ENCODE results near the gene LEO1.
A peak's percentile ranks its signal among the peaks of the same experiment; 100 is the strongest.

The LEO1 gene

DNA sequence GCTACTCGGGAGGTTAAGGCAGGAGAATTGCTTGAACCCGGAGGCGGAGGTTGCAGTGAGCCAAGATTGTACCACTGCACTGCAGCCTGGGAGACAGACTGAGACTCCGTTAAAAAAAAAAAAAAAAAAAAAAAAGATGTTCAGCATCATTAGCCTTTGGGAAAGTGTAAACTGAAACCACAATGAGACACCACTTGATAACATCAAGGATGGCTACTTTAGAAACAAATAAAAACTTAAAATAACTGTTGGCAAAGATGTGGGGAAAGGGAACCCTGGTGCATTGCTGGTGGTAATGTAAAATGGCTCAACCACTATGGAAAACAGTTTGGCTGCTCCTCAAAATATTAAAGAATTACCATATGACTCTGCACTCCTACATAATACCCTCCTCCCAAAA lies 1.9 kb downstream of the LEO1 start:
- Histone ChIP-seq H3K4me3 (ENCODE audit: insufficient read depth, low read depth, low read length) (no peak overlapping the region), H3K27me3 (ENCODE audit: control insufficient read depth, insufficient read depth, low read length, poor library complexity, severe bottlenecking) (no peaks in the 10 kb centered on the region), H3K4me1 (ENCODE audit: control insufficient read depth, insufficient read depth, low read length) (peaks cover 4% of the 10 kb centered on the region), H3K36me3 (ENCODE audit: control insufficient read depth, insufficient read depth, low read length) (peaks cover 4% of the 10 kb centered on the region), H3K9me3 (ENCODE audit: control insufficient read depth, low read length) (no peaks in the 10 kb centered on the region), H3K27ac (ENCODE audit: insufficient read depth, low read depth, low read length, poor library complexity, severe bottlenecking) (no peak overlapping the region)
- WGBS, 2 experiments, result 92 to 99% methylated on average over 4 of the region's 4 CpGs

DNA sequence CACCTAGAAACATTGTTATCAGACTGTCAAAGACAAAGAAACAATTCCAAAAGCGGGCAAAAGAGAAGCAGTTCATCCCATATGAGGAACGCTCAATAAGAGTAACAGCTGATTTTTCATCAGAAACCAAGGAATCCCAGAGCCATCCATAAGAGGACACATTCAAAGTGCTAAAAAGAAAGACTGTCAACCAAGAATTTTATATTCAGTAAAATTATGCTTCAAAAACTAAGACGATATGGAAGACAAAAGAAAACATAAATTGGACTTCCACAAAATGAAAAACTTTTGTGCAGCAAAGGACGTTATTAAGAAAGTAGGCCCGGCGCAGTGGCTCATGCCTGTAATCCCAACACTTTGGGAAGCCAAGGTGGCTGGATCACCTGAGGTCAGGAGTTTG lies 4.0 kb downstream of the LEO1 start:
- Histone ChIP-seq H3K4me3 (ENCODE audit: insufficient read depth, low read depth, low read length) (no peak overlapping the region), H3K27me3 (ENCODE audit: control insufficient read depth, insufficient read depth, low read length, poor library complexity, severe bottlenecking) (no peaks in the 10 kb centered on the region), H3K9me3 (ENCODE audit: control insufficient read depth, low read length) (no peaks in the 10 kb centered on the region), H3K4me1 (ENCODE audit: control insufficient read depth, insufficient read depth, low read length) (peaks cover 4% of the 10 kb centered on the region), H3K36me3 (ENCODE audit: control insufficient read depth, insufficient read depth, low read length) (peaks cover 4% of the 10 kb centered on the region), H3K27ac (ENCODE audit: insufficient read depth, low read depth, low read length, poor library complexity, severe bottlenecking) (no peak overlapping the region)
- 64 to 76% methylated on average over 5 to 6 of the region's 6 CpGs for WGBS, 2 experiments

DNA sequence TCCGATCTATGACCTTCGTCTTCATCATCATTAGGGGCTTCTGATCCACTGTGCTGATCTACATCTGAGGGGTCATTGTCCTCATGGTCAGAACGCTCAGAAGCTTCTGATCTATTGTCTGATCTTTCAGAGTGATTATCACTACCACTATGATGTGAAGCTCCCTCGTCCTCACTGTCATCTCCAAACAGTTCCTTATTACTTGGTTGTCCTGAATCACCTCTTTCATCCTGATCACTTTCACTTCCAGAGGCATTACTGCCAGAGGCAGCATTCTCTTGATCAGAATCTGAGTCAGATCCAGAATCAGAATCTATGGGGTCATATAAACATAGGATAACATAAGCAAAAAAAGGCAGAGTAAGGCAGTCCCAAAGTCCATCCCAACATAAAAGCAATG lies 5.4 kb downstream of the LEO1 start:
- Histone ChIP-seq H3K4me3 (ENCODE audit: insufficient read depth, low read depth, low read length) (no peak overlapping the region), H3K27ac (ENCODE audit: insufficient read depth, low read depth, low read length, poor library complexity, severe bottlenecking) (no peak overlapping the region)
- 93 to 94% methylated on average over 4 of the region's 4 CpGs for WGBS, 2 experiments

DNA sequence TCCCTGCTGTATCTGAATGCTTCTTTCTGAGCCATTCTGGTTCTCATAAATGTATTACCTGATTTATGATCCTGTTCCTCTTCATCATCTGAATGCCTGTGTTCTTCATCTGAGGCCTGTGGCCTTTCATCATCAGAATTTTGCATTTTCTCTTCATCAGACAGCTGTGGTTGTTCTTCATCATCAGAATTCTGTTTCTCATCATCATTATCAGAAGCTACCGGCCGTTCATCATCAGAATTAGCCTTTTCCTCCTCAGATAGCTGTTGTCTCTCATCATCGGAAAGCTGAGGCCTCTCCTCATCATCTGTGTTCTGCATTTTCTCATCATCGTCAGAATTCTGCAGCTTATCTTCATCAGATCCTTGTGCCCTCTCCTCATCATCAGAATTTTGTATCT lies 5.9 kb downstream of the LEO1 start:
- Histone ChIP-seq H3K4me3 (ENCODE audit: insufficient read depth, low read depth, low read length) (no peak overlapping the region), H3K4me1 (ENCODE audit: control insufficient read depth, insufficient read depth, low read length) (peaks cover 3% of the 10 kb centered on the region), H3K36me3 (ENCODE audit: control insufficient read depth, insufficient read depth, low read length) (peaks cover 9% of the 10 kb centered on the region), H3K27ac (ENCODE audit: insufficient read depth, low read depth, low read length, poor library complexity, severe bottlenecking) (no peak overlapping the region), H3K27me3 (ENCODE audit: control insufficient read depth, insufficient read depth, low read length, poor library complexity, severe bottlenecking) (no peaks in the 10 kb centered on the region), H3K9me3 (ENCODE audit: control insufficient read depth, low read length) (no peaks in the 10 kb centered on the region)
- 93 to 95% methylated on average over 4 of the region's 4 CpGs for WGBS, 2 experiments

More for the DNA sequence above, 5.4 kb downstream of the LEO1 start:
- H3K9me3 ChIP-seq (ENCODE audit: control insufficient read depth, low read length), result no peaks in the 10 kb centered on the region
- H3K36me3 ChIP-seq (ENCODE audit: control insufficient read depth, insufficient read depth, low read length), result peaks cover 6% of the 10 kb centered on the region
- peaks cover 4% of the 10 kb centered on the region for H3K4me1 ChIP-seq (ENCODE audit: control insufficient read depth, insufficient read depth, low read length)
- no peaks in the 10 kb centered on the region for H3K27me3 ChIP-seq (ENCODE audit: control insufficient read depth, insufficient read depth, low read length, poor library complexity, severe bottlenecking)

DNA sequence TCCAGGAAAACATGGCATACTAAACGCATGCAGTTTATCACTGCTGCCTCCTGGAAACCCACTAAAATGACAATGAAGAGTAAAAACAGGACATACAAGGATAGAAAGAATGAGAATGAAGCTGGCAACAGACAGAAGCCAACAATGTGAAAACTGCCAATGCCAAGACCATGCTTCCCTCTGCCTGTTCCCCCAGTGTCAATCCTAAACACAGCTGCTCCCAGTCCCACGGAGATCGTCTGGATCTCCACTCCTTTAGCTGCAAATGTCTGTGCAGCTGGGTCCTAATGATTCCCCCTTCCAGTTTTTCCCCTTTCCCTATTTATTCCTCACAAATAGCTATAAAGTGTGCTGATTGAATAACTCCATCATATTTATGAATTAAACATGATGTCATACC lies 16.1 kb downstream of the LEO1 start:
- H3K36me3 ChIP-seq (ENCODE audit: control insufficient read depth, insufficient read depth, low read length), result peaks cover 31% of the 10 kb centered on the region
- H3K4me3 ChIP-seq (ENCODE audit: insufficient read depth, low read depth, low read length), result no peak overlapping the region

DNA sequence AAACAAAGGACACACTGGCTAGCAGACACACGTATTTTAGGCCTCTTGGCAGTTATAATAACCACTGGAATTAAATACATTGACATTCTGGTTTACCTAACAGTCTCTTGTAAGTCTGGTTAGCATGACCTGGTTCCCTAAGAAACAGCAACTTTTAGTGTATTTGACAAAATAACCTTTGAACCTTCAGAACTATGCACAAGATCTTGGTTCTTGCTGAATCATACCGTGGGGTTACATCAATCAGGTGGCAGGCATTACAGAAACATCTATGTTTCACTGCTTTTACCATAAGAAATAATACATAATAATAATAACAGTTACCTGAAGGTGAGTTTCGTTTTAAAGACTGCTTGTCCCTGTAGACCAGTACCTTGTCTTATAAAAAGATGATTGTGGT lies 18.8 kb downstream of the LEO1 start:
- peaks cover 51% of the 10 kb centered on the region for H3K36me3 ChIP-seq (ENCODE audit: control insufficient read depth, insufficient read depth, low read length)
- no peak overlapping the region for H3K27ac ChIP-seq (ENCODE audit: insufficient read depth, low read depth, low read length, poor library complexity, severe bottlenecking)
- no peaks in the 10 kb centered on the region for H3K27me3 ChIP-seq (ENCODE audit: control insufficient read depth, insufficient read depth, low read length, poor library complexity, severe bottlenecking)
- no peaks in the 10 kb centered on the region for H3K9me3 ChIP-seq (ENCODE audit: control insufficient read depth, low read length)
- no peaks in the 10 kb centered on the region for H3K4me1 ChIP-seq (ENCODE audit: control insufficient read depth, insufficient read depth, low read length)
- no peak overlapping the region for H3K4me3 ChIP-seq (ENCODE audit: insufficient read depth, low read depth, low read length)
- WGBS, 2 experiments, result 95 to 97% methylated on average over 3 of the region's 3 CpGs

More for the DNA sequence above, 16.1 kb downstream of the LEO1 start:
- WGBS, 2 experiments, result 95 to 96% methylated on average over 3 of the region's 3 CpGs
- no peaks in the 10 kb centered on the region for H3K9me3 ChIP-seq (ENCODE audit: control insufficient read depth, low read length)
- H3K27me3 ChIP-seq (ENCODE audit: control insufficient read depth, insufficient read depth, low read length, poor library complexity, severe bottlenecking), result no peaks in the 10 kb centered on the region
- no peaks in the 10 kb centered on the region for H3K4me1 ChIP-seq (ENCODE audit: control insufficient read depth, insufficient read depth, low read length)
- H3K27ac ChIP-seq (ENCODE audit: insufficient read depth, low read depth, low read length, poor library complexity, severe bottlenecking), result no peak overlapping the region

DNA sequence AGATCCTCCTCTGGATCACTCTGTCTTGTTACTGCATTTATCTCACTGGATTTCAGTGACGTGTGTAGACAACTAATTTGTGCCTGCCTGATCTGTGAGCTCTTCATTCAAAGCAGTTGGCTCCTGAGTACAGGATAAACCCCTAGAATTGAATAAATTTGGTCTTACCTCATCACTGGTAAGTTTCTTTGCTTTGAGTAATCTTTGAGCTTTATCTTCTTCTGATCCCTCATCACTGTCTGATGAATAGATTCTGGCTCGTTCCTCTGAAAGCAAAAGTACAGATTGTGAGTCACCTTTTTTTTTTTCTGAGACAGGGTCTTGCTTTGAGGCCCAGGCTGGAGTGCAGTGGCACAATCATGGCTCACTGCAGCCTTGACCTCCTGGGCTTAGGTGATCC lies 24.5 kb downstream of the LEO1 start:
- peaks cover 49% of the 10 kb centered on the region for H3K36me3 ChIP-seq (ENCODE audit: control insufficient read depth, insufficient read depth, low read length)
- no peak overlapping the region for H3K27ac ChIP-seq (ENCODE audit: insufficient read depth, low read depth, low read length, poor library complexity, severe bottlenecking)
- no peak overlapping the region for H3K4me3 ChIP-seq (ENCODE audit: insufficient read depth, low read depth, low read length)
- WGBS, 2 experiments, result 45 to 48% methylated on average over 2 of the region's 2 CpGs
- H3K9me3 ChIP-seq (ENCODE audit: control insufficient read depth, low read length), result no peaks in the 10 kb centered on the region
- no peaks in the 10 kb centered on the region for H3K4me1 ChIP-seq (ENCODE audit: control insufficient read depth, insufficient read depth, low read length)
- H3K27me3 ChIP-seq (ENCODE audit: control insufficient read depth, insufficient read depth, low read length, poor library complexity, severe bottlenecking), result no peaks in the 10 kb centered on the region

DNA sequence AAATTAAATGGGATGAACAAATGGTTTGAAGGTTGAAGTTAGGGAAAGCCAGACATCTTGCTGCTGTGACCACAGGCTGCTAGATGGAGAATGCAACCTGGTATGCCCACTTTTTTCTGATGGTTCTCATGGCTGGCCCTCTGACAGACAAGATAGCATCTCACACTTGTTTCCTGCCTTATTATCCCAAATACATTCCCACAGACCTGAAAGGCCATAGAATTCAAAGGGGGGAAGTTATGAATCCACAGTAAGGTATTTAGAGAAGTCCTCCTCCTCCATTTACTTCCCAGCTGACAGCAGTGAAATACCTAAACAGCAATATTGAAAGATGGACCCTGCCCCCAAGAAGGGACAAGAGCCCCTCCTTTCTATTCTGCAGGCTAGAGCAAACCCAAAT lies 32.4 kb downstream of the LEO1 start:
- H3K4me3 ChIP-seq (ENCODE audit: insufficient read depth, low read depth, low read length), result no peak overlapping the region
- no peaks in the 10 kb centered on the region for H3K27me3 ChIP-seq (ENCODE audit: control insufficient read depth, insufficient read depth, low read length, poor library complexity, severe bottlenecking)
- no peaks in the 10 kb centered on the region for H3K9me3 ChIP-seq (ENCODE audit: control insufficient read depth, low read length)
- no peak overlapping the region for H3K27ac ChIP-seq (ENCODE audit: insufficient read depth, low read depth, low read length, poor library complexity, severe bottlenecking)
- no peaks in the 10 kb centered on the region for H3K4me1 ChIP-seq (ENCODE audit: control insufficient read depth, insufficient read depth, low read length)
- H3K36me3 ChIP-seq (ENCODE audit: control insufficient read depth, insufficient read depth, low read length), result peaks cover 7% of the 10 kb centered on the region

DNA sequence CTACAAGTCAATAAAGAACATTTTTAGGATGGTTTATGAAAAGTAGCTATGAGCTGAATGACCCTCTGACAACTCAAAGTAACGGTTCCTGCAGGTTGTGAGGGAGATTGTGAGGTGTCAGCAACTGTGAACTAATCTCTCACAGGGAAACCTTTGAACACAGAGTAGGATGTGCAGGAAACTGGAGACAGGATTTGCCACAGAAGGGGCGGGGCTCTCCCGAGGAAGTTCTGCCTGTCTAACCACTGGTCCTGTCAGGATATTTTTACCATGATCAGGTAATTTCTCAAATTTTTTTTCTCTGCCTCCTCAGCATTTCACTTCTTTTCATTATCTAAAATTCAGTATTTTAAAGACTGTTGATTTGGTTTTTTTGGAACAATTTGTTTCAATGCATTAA lies 33.3 kb downstream of the LEO1 start:
- Histone ChIP-seq H3K9me3 (ENCODE audit: control insufficient read depth, low read length) (no peaks in the 10 kb centered on the region), H3K36me3 (ENCODE audit: control insufficient read depth, insufficient read depth, low read length) (peaks cover 7% of the 10 kb centered on the region), H3K4me3 (ENCODE audit: insufficient read depth, low read depth, low read length) (no peak overlapping the region), H3K27me3 (ENCODE audit: control insufficient read depth, insufficient read depth, low read length, poor library complexity, severe bottlenecking) (no peaks in the 10 kb centered on the region), H3K4me1 (ENCODE audit: control insufficient read depth, insufficient read depth, low read length) (no peaks in the 10 kb centered on the region), H3K27ac (ENCODE audit: insufficient read depth, low read depth, low read length, poor library complexity, severe bottlenecking) (no peak overlapping the region)
- WGBS, 2 experiments, result 94 to 96% methylated on average over 3 of the region's 3 CpGs

DNA sequence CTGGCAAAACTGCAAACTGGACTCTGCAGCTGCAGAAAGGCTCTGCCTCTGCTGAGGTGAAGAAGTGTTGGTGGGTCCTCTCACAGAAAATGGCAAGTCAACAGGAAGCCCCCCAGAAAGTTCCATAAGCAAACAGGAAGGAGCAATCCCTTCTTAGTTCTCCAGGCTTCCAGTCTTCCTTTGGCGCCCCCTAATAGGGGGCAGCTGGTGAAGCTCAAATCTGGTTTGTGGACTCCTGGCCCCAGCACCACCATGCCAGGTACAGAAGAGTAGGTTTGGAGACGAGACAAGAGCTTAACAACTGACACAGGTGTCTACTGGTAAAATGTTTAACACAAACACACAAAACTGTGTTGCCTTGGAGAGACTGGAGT lies 35.5 kb downstream of the LEO1 start:
- Histone ChIP-seq H3K4me1 (ENCODE audit: control insufficient read depth, insufficient read depth, low read length) (no peaks in the 10 kb centered on the region), H3K9me3 (ENCODE audit: control insufficient read depth, low read length) (no peaks in the 10 kb centered on the region), H3K4me3 (ENCODE audit: insufficient read depth, low read depth, low read length) (peak overlapping the region; percentile 24), H3K27ac (ENCODE audit: insufficient read depth, low read depth, low read length, poor library complexity, severe bottlenecking) (no peak overlapping the region), H3K36me3 (ENCODE audit: control insufficient read depth, insufficient read depth, low read length) (peaks cover 7% of the 10 kb centered on the region), H3K27me3 (ENCODE audit: control insufficient read depth, insufficient read depth, low read length, poor library complexity, severe bottlenecking) (no peaks in the 10 kb centered on the region)
- WGBS, 2 experiments, result 71 to 83% methylated on average over 2 of the region's 2 CpGs

DNA sequence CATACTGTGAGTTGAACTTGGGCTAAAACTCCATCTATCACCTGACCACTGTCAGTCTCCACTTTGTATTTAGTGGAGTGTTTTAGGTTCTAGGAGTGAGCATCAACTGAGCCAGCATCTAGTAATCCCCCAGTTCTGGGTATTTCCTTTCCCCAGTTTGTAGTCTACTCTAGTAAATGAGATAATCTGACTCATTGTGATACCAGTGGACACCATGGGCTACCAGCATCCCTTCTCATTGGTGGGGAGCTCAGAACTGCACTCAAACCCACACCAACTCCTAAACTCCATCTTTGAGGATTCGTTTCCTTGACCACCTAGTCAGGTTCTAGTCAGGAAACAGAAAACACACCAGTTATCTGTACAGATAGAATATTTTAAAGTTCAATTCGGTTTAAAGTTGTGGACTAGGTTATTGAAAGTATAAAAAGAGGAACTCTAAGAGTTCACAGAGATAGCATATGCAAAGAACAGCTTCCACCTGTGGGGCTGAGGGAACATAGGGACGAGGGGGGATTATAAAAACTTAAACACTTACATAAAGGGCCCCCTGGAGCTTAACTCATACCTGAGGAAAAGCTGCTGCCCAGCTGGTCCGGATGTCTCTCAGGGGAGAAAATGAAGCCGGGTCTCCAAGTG lies 36.0 kb downstream of the LEO1 start:
- no peak overlapping the region for H3K27ac ChIP-seq (ENCODE audit: insufficient read depth, low read depth, low read length, poor library complexity, severe bottlenecking)
- H3K27me3 ChIP-seq (ENCODE audit: control insufficient read depth, insufficient read depth, low read length, poor library complexity, severe bottlenecking), result no peaks in the 10 kb centered on the region

More for the DNA sequence above, 36.0 kb downstream of the LEO1 start:
- Histone ChIP-seq H3K9me3 (ENCODE audit: control insufficient read depth, low read length) (no peaks in the 10 kb centered on the region), H3K36me3 (ENCODE audit: control insufficient read depth, insufficient read depth, low read length) (peaks cover 7% of the 10 kb centered on the region), H3K4me3 (ENCODE audit: insufficient read depth, low read depth, low read length) (peak overlapping the region; percentile 24), H3K4me1 (ENCODE audit: control insufficient read depth, insufficient read depth, low read length) (no peaks in the 10 kb centered on the region)
- WGBS, 2 experiments, result 90 to 95% methylated on average over 5 of the region's 5 CpGs
